ENCODE results near the gene RPL37.
"Not testable (repeated sequence)": the region's sequence is repeated elsewhere in the genome, so short reads cannot be mapped to it uniquely, and the experiment has no call there.

Gene RPL37

GRCh38 chr5:40833712-40834229, 1.3 kb downstream of the RPL37 start:
- H3K4me1 ChIP-seq (ENCODE audit: control insufficient read depth, insufficient read depth, low read length): peaks cover 13% of the 10 kb centered on the region; the same call in 1 of the 2 replicates
- peak overlapping the region; percentile 100 for H3K9ac ChIP-seq (ENCODE audit: low read length)
- peak overlapping the region; percentile 97 for H3K27ac ChIP-seq (ENCODE audit: low read depth, low read length)
- H3K9me3 ChIP-seq (ENCODE audit: control insufficient read depth, insufficient read depth, low read depth, low read length): no peaks in the 10 kb centered on the region
- H3K27me3 ChIP-seq (ENCODE audit: control insufficient read depth, insufficient read depth, low read length): no peaks in the 10 kb centered on the region
- H3K36me3 ChIP-seq (ENCODE audit: control insufficient read depth, insufficient read depth, low read length): peaks cover 60% of the 10 kb centered on the region
- H3K4me3 ChIP-seq (ENCODE audit: low read depth, low read length): peak overlapping the region; percentile 95

DNA sequence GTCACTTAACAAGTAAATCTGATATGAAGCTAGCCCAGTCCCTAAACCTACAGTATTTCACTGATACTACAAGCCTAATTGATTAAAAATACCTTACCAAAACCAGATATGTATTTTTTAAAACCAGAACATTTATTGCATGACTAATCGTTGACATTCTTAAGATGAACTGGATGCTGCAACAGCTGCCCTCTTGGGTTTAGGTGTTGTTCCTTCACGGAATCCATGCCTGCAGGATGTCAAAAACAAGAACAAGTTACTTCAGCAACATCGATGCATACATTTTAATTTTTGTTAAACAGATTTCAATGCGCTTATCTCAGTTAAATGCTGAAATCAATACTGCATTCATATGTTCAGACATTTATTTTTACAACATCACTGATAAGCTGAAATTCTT, 2.7 kb downstream of the RPL37 start:
- Histone ChIP-seq H3K9me3 (ENCODE audit: control insufficient read depth, insufficient read depth, low read depth, low read length) (no peaks in the 10 kb centered on the region), H3K36me3 (ENCODE audit: control insufficient read depth, insufficient read depth, low read length) (peaks cover 74% of the 10 kb centered on the region), H3K27ac (ENCODE audit: low read depth, low read length) (no peak overlapping the region), H3K9ac (ENCODE audit: low read length) (no peak overlapping the region), H3K4me1 (ENCODE audit: control insufficient read depth, insufficient read depth, low read length) (peaks cover 13% of the 10 kb centered on the region; the same call in 1 of the 2 replicates), H3K27me3 (ENCODE audit: control insufficient read depth, insufficient read depth, low read length) (no peaks in the 10 kb centered on the region), H3K4me3 (ENCODE audit: low read depth, low read length) (peak overlapping the region; percentile 95)

GRCh38 chr5:40831346-40832210, 3.4 kb downstream of the RPL37 start:
- peaks cover 13% of the 10 kb centered on the region; the same call in 1 of the 2 replicates for H3K4me1 ChIP-seq (ENCODE audit: control insufficient read depth, insufficient read depth, low read length)
- H3K9ac ChIP-seq (ENCODE audit: low read length): peak overlapping the region; percentile 25
- no peaks in the 10 kb centered on the region for H3K9me3 ChIP-seq (ENCODE audit: control insufficient read depth, insufficient read depth, low read depth, low read length)
- H3K4me3 ChIP-seq (ENCODE audit: low read depth, low read length): no peak overlapping the region
- no peak overlapping the region for H3K27ac ChIP-seq (ENCODE audit: low read depth, low read length)
- H3K36me3 ChIP-seq (ENCODE audit: control insufficient read depth, insufficient read depth, low read length): peaks cover 82% of the 10 kb centered on the region
- no peaks in the 10 kb centered on the region for H3K27me3 ChIP-seq (ENCODE audit: control insufficient read depth, insufficient read depth, low read length)

DNA sequence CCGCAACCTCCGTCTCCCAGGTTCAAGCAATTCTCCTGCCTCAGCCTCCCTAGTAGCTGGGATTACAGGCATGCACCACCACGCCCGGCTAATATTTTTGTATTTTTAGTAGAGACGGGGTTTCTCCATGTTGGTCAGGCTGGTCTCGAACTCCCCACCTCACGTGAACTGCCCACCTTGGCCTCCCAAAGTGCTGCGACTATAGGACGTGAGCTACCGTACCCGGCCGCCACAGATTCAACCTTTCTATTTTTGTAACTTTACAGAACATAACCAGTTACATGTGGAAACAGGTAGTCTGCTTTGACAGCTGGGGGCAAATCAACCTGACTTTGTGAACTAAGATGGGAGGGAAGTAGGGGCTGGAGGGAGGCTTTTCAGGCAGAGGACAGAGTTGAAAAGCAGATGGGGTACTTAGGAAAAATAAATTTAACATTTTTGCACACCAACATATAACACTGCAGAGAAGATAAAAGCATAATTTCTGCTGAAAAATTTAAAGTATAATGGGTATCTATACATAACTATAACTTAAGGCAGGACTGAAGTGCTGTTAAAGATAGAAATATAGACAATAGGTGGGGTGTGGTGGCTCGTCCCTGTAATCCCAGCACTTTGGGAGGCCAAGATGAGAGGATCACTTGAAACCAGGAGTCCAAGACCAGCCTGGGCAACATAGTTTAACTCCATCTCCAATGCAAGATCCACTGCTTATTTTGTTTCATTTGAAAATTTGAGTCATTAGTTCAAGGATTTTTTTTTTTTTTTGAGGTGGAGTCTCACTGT, 5.1 kb downstream of the RPL37 start:
- H3K27me3 ChIP-seq (ENCODE audit: control insufficient read depth, insufficient read depth, low read length): no peaks in the 10 kb centered on the region
- no peak overlapping the region for H3K9ac ChIP-seq (ENCODE audit: low read length)
- no peak overlapping the region for H3K27ac ChIP-seq (ENCODE audit: low read depth, low read length)
- peaks cover 7% of the 10 kb centered on the region; the same call in 1 of the 2 replicates for H3K4me1 ChIP-seq (ENCODE audit: control insufficient read depth, insufficient read depth, low read length)
- no peaks in the 10 kb centered on the region for H3K9me3 ChIP-seq (ENCODE audit: control insufficient read depth, insufficient read depth, low read depth, low read length)
- no peak overlapping the region for H3K4me3 ChIP-seq (ENCODE audit: low read depth, low read length)
- H3K36me3 ChIP-seq (ENCODE audit: control insufficient read depth, insufficient read depth, low read length): peaks cover 85% of the 10 kb centered on the region

DNA sequence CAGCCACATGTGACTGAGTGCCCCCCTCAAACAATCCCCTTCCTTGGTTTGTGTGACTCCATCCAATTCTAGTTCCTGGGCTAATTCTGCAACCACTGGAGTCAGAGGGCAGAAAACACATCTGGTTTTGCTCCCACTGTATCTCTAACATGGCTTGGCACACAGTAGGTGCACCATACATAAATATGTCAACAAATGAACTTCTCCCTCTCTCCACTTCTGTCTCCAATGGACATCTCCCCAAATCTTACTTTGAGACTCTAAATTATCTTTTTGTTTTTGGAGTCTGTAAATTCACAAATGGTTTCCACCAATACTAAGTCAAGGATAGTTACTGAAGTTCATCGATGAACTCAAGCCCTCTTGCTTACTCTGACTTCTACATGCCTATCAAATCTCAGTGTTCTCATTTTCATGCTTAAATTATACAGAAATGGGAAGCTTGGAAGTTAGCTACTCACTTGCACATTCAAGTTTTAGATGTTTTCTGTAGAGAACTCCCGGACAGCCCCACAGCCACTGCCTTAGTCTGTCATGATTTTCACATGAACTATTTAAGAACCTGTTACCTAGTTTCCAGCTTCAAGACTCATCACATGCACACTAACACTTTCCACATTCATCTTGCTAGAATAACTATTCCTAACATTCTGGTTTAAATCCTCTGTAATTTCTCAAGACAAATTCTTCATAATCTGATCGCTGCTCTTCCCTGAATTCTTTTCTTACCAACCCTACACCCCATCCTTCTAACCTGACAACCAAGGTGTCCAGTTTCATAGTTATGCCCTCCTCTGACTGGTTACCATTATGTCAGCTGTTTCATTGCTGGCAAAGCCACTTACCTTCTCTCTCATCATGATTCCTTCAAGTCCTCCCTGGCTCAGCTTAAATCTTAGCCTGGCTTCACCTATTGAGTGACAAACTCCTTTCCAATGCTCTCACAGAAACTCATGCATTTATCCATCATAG, 6.0 kb downstream of the RPL37 start:
- peaks cover 76% of the 10 kb centered on the region for H3K36me3 ChIP-seq (ENCODE audit: control insufficient read depth, insufficient read depth, low read length)
- H3K27ac ChIP-seq (ENCODE audit: low read depth, low read length): no peak overlapping the region
- no peaks in the 10 kb centered on the region for H3K9me3 ChIP-seq (ENCODE audit: control insufficient read depth, insufficient read depth, low read depth, low read length)
- H3K4me3 ChIP-seq (ENCODE audit: low read depth, low read length): no peak overlapping the region
- no peak overlapping the region for H3K9ac ChIP-seq (ENCODE audit: low read length)
- H3K4me1 ChIP-seq (ENCODE audit: control insufficient read depth, insufficient read depth, low read length): peaks cover 7% of the 10 kb centered on the region; the same call in 1 of the 2 replicates
- no peaks in the 10 kb centered on the region for H3K27me3 ChIP-seq (ENCODE audit: control insufficient read depth, insufficient read depth, low read length)

DNA sequence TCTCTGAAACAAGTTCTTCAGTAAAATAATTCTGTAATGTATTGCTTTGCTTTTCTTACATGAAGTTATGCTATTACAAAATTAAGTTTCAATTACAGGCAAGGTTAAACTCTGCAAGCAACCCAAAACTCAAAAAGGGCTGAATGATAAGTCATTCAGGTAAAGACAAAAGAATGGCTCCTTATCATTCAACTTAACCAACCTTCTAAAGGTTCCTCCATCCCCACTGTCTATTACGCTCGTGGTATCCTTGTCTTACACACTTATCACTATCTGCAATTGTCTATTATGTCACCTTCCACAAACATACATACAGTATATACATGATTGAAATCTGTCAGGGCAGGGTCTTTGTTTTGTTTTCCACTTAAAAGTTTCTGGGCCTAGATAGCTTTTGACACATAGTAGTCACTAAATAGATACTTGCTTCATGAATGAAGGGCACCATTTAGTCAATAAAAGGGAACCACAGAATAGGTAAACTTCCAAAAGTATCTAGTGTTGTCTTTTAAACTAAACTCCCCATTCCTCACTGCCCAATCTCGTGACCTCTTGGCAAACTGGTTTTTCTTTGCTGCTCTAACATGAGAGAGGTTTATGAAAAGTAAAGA, 6.9 kb downstream of the RPL37 start:
- H3K4me3 ChIP-seq (ENCODE audit: low read depth, low read length): no peak overlapping the region
- no peak overlapping the region for H3K27ac ChIP-seq (ENCODE audit: low read depth, low read length)
- no peaks in the 10 kb centered on the region for H3K9me3 ChIP-seq (ENCODE audit: control insufficient read depth, insufficient read depth, low read depth, low read length)
- H3K36me3 ChIP-seq (ENCODE audit: control insufficient read depth, insufficient read depth, low read length): peaks cover 68% of the 10 kb centered on the region
- H3K9ac ChIP-seq (ENCODE audit: low read length): no peak overlapping the region
- H3K4me1 ChIP-seq (ENCODE audit: control insufficient read depth, insufficient read depth, low read length): peaks cover 4% of the 10 kb centered on the region; the same call in 1 of the 2 replicates
- H3K27me3 ChIP-seq (ENCODE audit: control insufficient read depth, insufficient read depth, low read length): no peaks in the 10 kb centered on the region

DNA sequence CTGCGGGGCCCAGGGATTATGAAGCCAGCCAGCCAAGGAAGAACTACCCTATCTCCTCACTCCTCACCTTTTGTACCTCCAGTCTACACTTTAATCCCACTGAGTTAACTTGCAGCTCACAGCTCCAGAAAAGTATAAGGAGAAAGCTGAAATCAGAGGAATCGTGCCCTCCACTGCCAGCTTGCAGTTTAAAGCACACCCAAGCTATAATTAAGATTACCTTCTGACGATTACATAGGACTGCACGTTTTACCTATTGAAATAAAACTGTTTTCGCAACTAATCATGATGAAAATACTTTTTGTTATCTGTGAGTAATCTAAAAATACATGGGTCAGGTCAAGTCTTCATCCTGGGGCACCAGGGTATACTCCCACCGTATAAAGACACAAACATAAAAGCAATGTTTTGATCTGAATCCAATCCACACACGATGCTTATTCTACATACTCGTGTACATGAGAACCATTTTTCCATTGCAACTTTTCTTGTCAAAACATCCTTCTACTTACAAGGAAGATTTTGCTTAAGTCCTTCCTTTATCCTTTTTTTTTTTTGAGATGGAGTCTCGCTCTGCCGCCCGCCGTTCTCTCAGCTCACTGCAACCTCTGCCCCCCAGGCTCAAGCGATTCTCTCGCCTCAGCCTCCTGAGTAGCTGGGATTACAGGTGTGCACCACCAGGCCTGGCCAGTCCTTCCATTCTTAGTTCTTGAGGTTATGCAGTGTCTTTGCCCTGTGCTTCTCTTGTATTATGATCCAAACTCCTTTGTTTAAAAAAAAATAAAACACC, 7.6 kb downstream of the RPL37 start:
- Histone ChIP-seq H3K27ac (ENCODE audit: low read depth, low read length) (no peak overlapping the region), H3K36me3 (ENCODE audit: control insufficient read depth, insufficient read depth, low read length) (peaks cover 60% of the 10 kb centered on the region), H3K9ac (ENCODE audit: low read length) (no peak overlapping the region)

DNA sequence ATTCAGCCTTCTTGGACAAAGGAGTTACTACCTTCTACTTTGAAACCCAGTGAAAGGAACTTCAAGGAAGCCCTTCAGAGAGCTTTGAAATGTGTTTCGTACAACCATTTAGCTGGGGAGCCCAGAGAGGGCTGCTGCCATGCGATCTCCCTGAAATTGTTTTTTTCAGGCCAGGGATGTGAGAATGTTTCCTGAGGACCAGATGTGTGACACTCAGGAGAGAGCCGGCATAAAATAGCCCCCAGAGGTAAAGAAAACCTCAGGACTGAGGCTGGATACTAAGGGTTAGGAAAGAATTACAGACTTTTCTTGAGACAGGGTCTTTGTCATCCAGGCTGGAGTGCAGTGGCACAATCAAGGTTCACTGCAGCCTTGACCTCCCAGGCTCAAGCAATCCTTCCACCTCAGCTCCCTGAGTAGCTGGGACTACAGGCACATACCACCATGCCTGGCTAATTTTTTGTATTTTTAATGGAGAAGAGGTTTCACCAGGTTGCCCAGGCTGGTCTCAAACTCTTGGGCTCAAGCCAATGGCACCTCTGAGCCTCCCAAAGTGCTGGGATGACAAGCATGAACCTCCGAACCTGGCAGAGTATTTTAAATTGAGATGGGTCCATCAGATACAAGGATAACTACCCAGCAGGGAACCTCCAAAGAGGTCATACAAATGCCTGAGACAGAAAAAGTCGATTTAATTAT, 8.4 kb downstream of the RPL37 start:
- no peak overlapping the region for H3K27ac ChIP-seq (ENCODE audit: low read depth, low read length)
- peaks cover 53% of the 10 kb centered on the region for H3K36me3 ChIP-seq (ENCODE audit: control insufficient read depth, insufficient read depth, low read length)
- no peaks in the 10 kb centered on the region for H3K27me3 ChIP-seq (ENCODE audit: control insufficient read depth, insufficient read depth, low read length)
- H3K4me1 ChIP-seq (ENCODE audit: control insufficient read depth, insufficient read depth, low read length): no peaks in the 10 kb centered on the region
- no peaks in the 10 kb centered on the region for H3K9me3 ChIP-seq (ENCODE audit: control insufficient read depth, insufficient read depth, low read depth, low read length)
- H3K4me3 ChIP-seq (ENCODE audit: low read depth, low read length): no peak overlapping the region
- H3K9ac ChIP-seq (ENCODE audit: low read length): no peak overlapping the region

More for the DNA sequence above, 7.6 kb downstream of the RPL37 start:
- no peaks in the 10 kb centered on the region for H3K27me3 ChIP-seq (ENCODE audit: control insufficient read depth, insufficient read depth, low read length)
- no peak overlapping the region for H3K4me3 ChIP-seq (ENCODE audit: low read depth, low read length)
- H3K9me3 ChIP-seq (ENCODE audit: control insufficient read depth, insufficient read depth, low read depth, low read length): no peaks in the 10 kb centered on the region
- peaks cover 4% of the 10 kb centered on the region; the same call in 1 of the 2 replicates for H3K4me1 ChIP-seq (ENCODE audit: control insufficient read depth, insufficient read depth, low read length)

DNA sequence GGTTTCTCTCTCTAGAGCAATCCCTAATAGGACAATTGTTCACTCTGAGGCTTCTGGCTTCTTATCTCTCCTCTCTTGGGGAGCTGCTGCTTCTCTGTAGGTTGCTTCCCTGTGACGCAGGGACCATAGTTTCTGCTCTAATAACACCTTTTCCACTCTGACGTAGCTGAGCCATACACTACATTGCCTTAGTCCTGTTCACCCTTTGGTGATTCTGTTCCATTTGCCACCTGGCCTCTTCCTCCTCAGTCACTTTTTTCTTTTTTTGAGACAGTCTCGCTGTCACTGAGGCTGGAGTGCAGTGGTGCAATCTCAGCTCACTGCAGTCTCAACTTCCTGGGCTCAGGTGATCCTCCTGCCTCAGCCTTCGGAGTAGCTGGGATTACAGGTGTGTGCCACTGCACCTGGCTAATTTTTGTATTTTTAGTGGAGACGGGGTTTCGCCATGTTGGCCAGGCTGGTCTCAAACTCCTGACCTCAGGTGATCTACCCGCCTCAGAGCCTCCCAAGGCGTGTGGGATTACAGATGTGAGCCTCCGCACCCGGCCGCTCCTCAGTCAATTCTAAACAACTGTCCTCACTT, 9.5 kb downstream of the RPL37 start:
- peaks cover 42% of the 10 kb centered on the region for H3K36me3 ChIP-seq (ENCODE audit: control insufficient read depth, insufficient read depth, low read length)
- not testable (repeated sequence) for H3K27me3 ChIP-seq (ENCODE audit: control insufficient read depth, insufficient read depth, low read length); H3K4me3 ChIP-seq (ENCODE audit: low read depth, low read length); H3K9me3 ChIP-seq (ENCODE audit: control insufficient read depth, insufficient read depth, low read depth, low read length); H3K27ac ChIP-seq (ENCODE audit: low read depth, low read length); H3K4me1 ChIP-seq (ENCODE audit: control insufficient read depth, insufficient read depth, low read length); H3K9ac ChIP-seq (ENCODE audit: low read length)

Measured in HUES6 (cell line).